H9 (cell line): ENCODE data around the gene SMARCC2. TPM values are rescaled to one million over a fixed set of nuclear protein-coding genes. Genes with fewer than 3 reads are reported as not detected.

Source experiments
- DNase-seq: peaks from one replicate; pipeline ENCODE4 v3.0.0-alpha.2; 2017
- H2AFZ ChIP-seq: one replicate; pipeline ENCODE4 v1.6.1; 2013; ENCODE audit warnings: mild to moderate bottlenecking, low read length, control low read depth, moderate library complexity
- H2AK5ac ChIP-seq: 2 replicates; pipeline ENCODE4 v1.6.1; 2013; ENCODE audit warnings: low read length, control low read depth, mixed read lengths; ENCODE audit not compliant: insufficient read length
- H2BK120ac ChIP-seq: one replicate; pipeline ENCODE4 v1.6.1; 2013; ENCODE audit warnings: low read depth, mild to moderate bottlenecking, low read length, control low read depth, inconsistent platforms; ENCODE audit not compliant: poor library complexity, severe bottlenecking
- H2BK12ac ChIP-seq: 2 replicates; pipeline ENCODE4 v1.6.1; 2013; ENCODE audit warnings: low read length, control low read depth, mixed read lengths, low read depth; ENCODE audit not compliant: insufficient read length
- H2BK15ac ChIP-seq: 2 replicates; pipeline ENCODE4 v1.6.1; 2013; ENCODE audit warnings: low read depth, low read length, control low read depth
- H2BK20ac ChIP-seq: one replicate; pipeline ENCODE4 v1.6.1; 2013; ENCODE audit warnings: low read depth, mild to moderate bottlenecking, low read length, control low read depth, inconsistent platforms; ENCODE audit not compliant: poor library complexity, severe bottlenecking
- H2BK5ac ChIP-seq: 2 replicates; pipeline ENCODE4 v1.6.1; 2013; ENCODE audit warnings: low read length, control low read depth, mixed read lengths; ENCODE audit not compliant: insufficient read length
- H3K14ac ChIP-seq: 2 replicates; pipeline ENCODE4 v1.6.1; 2013; ENCODE audit warnings: low read length, control low read depth; ENCODE audit not compliant: insufficient read depth
- H3K18ac ChIP-seq: 2 replicates; pipeline ENCODE4 v1.6.1; 2013; ENCODE audit warnings: low read depth, mild to moderate bottlenecking, mixed read lengths, low read length, control low read depth; ENCODE audit not compliant: insufficient read length
- H3K23ac ChIP-seq: 2 replicates; pipeline ENCODE4 v1.6.1; 2013; ENCODE audit warnings: low read length, control low read depth, mixed read lengths, low read depth; ENCODE audit not compliant: insufficient read length
- H3K23me2 ChIP-seq: 2 replicates; pipeline ENCODE4 v1.6.1; 2013; ENCODE audit warnings: low read depth, mild to moderate bottlenecking, mixed read lengths, low read length, control low read depth; ENCODE audit not compliant: insufficient read length, poor library complexity, severe bottlenecking
- H3K27ac ChIP-seq: 2 replicates; pipeline ENCODE4 v1.5.1; 2013; ENCODE audit warnings: low read length, control low read depth, mixed read lengths, low read depth; ENCODE audit not compliant: insufficient read length
- H3K27me3 ChIP-seq: 2 replicates; pipeline ENCODE4 v1.6.1; 2013; ENCODE audit warnings: low read length, control low read depth, inconsistent platforms; ENCODE audit not compliant: insufficient read depth
- H3K4ac ChIP-seq: 2 replicates; pipeline ENCODE4 v1.6.1; 2013; ENCODE audit warnings: low read depth, mild to moderate bottlenecking, control low read depth, inconsistent platforms, low read length, moderate library complexity
- H3K4me1 ChIP-seq: 2 replicates; pipeline ENCODE4 v1.6.1; 2013; ENCODE audit warnings: low read length, control low read depth, inconsistent platforms; ENCODE audit not compliant: insufficient read depth
- H3K4me2 ChIP-seq: 2 replicates; pipeline ENCODE4 v1.6.1; 2013; ENCODE audit warnings: low read length, control low read depth, mixed read lengths; ENCODE audit not compliant: insufficient read length, insufficient read depth
- H3K56ac ChIP-seq: 2 replicates; pipeline ENCODE4 v1.6.1; 2013; ENCODE audit warnings: low read depth, mild to moderate bottlenecking, mixed read lengths, low read length, control low read depth; ENCODE audit not compliant: insufficient read length
- H3K79me1 ChIP-seq: 2 replicates; pipeline ENCODE4 v1.6.1; 2013; ENCODE audit warnings: low read depth, mild to moderate bottlenecking, moderate library complexity, low read length, control low read depth, inconsistent platforms; ENCODE audit not compliant: insufficient read depth, poor library complexity, severe bottlenecking
- H3K79me2 ChIP-seq: 2 replicates; pipeline ENCODE4 v1.6.1; 2013; ENCODE audit warnings: low read length, control low read depth, inconsistent platforms; ENCODE audit not compliant: insufficient read depth
- H3K9ac ChIP-seq: 2 replicates; pipeline ENCODE4 v1.6.1; 2013; ENCODE audit warnings: low read length, control low read depth, mixed read lengths; ENCODE audit not compliant: insufficient read length; ENCODE audit errors: extremely low read depth
- H3K9me3 ChIP-seq: one replicate; pipeline ENCODE4 v1.6.1; 2013; ENCODE audit warnings: low read depth, low read length, inconsistent platforms; ENCODE audit not compliant: control insufficient read depth
- H3T11ph ChIP-seq: one replicate; pipeline ENCODE4 v1.6.1; 2013; ENCODE audit warnings: mild to moderate bottlenecking, low read length, control low read depth, inconsistent platforms
- H4K20me1 ChIP-seq: one replicate; pipeline ENCODE4 v1.6.1; 2013; ENCODE audit not compliant: control insufficient read depth, insufficient read length, insufficient read depth
- H4K5ac ChIP-seq: 2 replicates; pipeline ENCODE4 v1.6.1; 2013; ENCODE audit warnings: low read depth, mild to moderate bottlenecking, mixed read lengths, low read length, control low read depth; ENCODE audit not compliant: insufficient read length
- H4K8ac ChIP-seq: replicated peaks from 2 replicates; pipeline ENCODE4 v1.6.1; 2013; ENCODE audit warnings: low read length, control low read depth, mixed read lengths, low read depth; ENCODE audit not compliant: insufficient read length
- H4K91ac ChIP-seq: 2 replicates; pipeline ENCODE4 v1.6.1; 2013; ENCODE audit warnings: low read depth, mild to moderate bottlenecking, moderate library complexity, mixed read lengths, low read length, control low read depth; ENCODE audit not compliant: insufficient read length
- H3K27ac Mint-ChIP-seq, 3 experiments: 2 replicates in 2 of 3; 3 replicates in 1 of 3; pipeline ENCODE4 v1.8.0; 2020 to 2021; ENCODE audit warnings: mixed read lengths in 3 of 3, mild to moderate bottlenecking in 1 of 3, moderate library complexity in 1 of 3
- H3K27me3 Mint-ChIP-seq: 2 replicates; pipeline ENCODE4 v1.8.0; 2021; ENCODE audit warnings: low read depth, mild to moderate bottlenecking, moderate library complexity, mixed read lengths
- H3K36me3 Mint-ChIP-seq, 3 experiments: 2 replicates in 2 of 3; 3 replicates in 1 of 3; pipeline ENCODE4 v1.8.0; 2020 to 2021; ENCODE audit warnings: low read depth in 3 of 3, mixed read lengths in 3 of 3; ENCODE audit not compliant: insufficient read depth in 1 of 3
- H3K4me1 Mint-ChIP-seq, 2 experiments: 2 replicates each; pipeline ENCODE4 v1.8.0; 2020; ENCODE audit warnings: mixed read lengths in 2 of 2
- H3K4me3 Mint-ChIP-seq, 2 experiments: 2 replicates in 1 of 2; 3 replicates in 1 of 2; pipeline ENCODE4 v1.8.0; 2020 to 2021; ENCODE audit warnings: mild to moderate bottlenecking in 2 of 2, mixed read lengths in 2 of 2, moderate library complexity in 1 of 2
- H3K9me3 Mint-ChIP-seq, 2 experiments: 2 replicates in 1 of 2; 3 replicates in 1 of 2; pipeline ENCODE4 v1.8.0; 2020; ENCODE audit warnings: mild to moderate bottlenecking in 2 of 2, mixed read lengths in 2 of 2, moderate library complexity in 1 of 2
- CTCF ChIP-seq: fragments of 200-600 bp; sonication (generic); conservative IDR thresholded peaks from 3 replicates; pipeline ENCODE4 v1.8.0; 2021; ENCODE audit warnings: antibody characterized with exemption, mild to moderate bottlenecking
- WGBS: extraction: QIAGEN DNeasy Blood & Tissue Kit; methylation state at CpG from one replicate; pipeline ENCODE4 v1.1.7; 2013; ENCODE audit warnings: missing lambda C conversion rate, low lambda C conversion rate, mixed read lengths; ENCODE audit not compliant: insufficient read length; ENCODE audit errors: extremely low coverage; 5-methylcytosine and 5-hydroxymethylcytosine counted together
- total RNA-seq: library from RNA; stranded (reverse); gene quantifications from 2 replicates; pipeline ENCODE4 v1.2.1, GENCODE V29; 2021

SMARCC2 gene
- total RNA-seq, 1 experiment from 2014 or later, result 86.9 TPM

- no peak overlapping the region for H3K4me2 ChIP-seq
- peak overlapping the region; percentile 22 to 34; a peak in 3 of 5 replicates for H3K4me3 Mint-ChIP-seq
- H4K8ac ChIP-seq, result no peak overlapping the region
- H2BK15ac ChIP-seq, result no peak overlapping the region
- no peak for DNase-seq
- peak overlapping the region; percentile 24 to 92 (median 79); a peak in 4 of 7 replicates for H3K27ac Mint-ChIP-seq
- H2AK5ac ChIP-seq, result no peak overlapping the region
- H3K27me3 ChIP-seq, result no peaks in the 10 kb centered on the region
- H3K79me1 ChIP-seq, result peaks cover 2% of the 10 kb centered on the region
- peaks cover 8% of the 10 kb centered on the region for H3K23me2 ChIP-seq
- H3K79me2 ChIP-seq, result peaks cover 2% of the 10 kb centered on the region; the same call in 1 of the 2 replicates
- peaks cover 42 to 52% of the 10 kb centered on the region in 2 experiments for H3K4me1 Mint-ChIP-seq
- H3K14ac ChIP-seq, result no peak overlapping the region
- H3K4me1 ChIP-seq, result peaks cover 5% of the 10 kb centered on the region; the same call in 1 of the 2 replicates
- peaks cover 0 to 3% of the 10 kb centered on the region in 2 experiments; a peak in 2 of 5 replicates for H3K9me3 Mint-ChIP-seq
- no peak overlapping the region for H2BK5ac ChIP-seq
- no peak for TF ChIP-seq CTCF
- H3K18ac ChIP-seq, result no peak overlapping the region
- H4K5ac ChIP-seq, result no peak overlapping the region
- H3K27ac ChIP-seq, result no peak overlapping the region
- H3K9me3 ChIP-seq, result no peaks in the 10 kb centered on the region
- H2BK12ac ChIP-seq, result no peak overlapping the region
- no CpG with 5 or more reads among the region's 11 CpGs for WGBS
- H4K20me1 ChIP-seq, result no peaks in the 10 kb centered on the region
- no peak overlapping the region for H3K56ac ChIP-seq
- peaks cover 70 to 93% (median 91%) of the 10 kb centered on the region in 3 experiments for H3K36me3 Mint-ChIP-seq
- no peak overlapping the region for H3K23ac ChIP-seq
- H3T11ph ChIP-seq, result no peak overlapping the region
- no peak overlapping the region for H4K91ac ChIP-seq
- peaks cover 8% of the 10 kb centered on the region for H3K27me3 Mint-ChIP-seq
- H3K9ac ChIP-seq, result no peak overlapping the region
- H2AFZ ChIP-seq, result no peak overlapping the region
- H2BK20ac ChIP-seq, result no peak overlapping the region
- no peak overlapping the region for H2BK120ac ChIP-seq
- H3K4ac ChIP-seq, result no peak overlapping the region
Measured at GRCh38 chr12:56163533-56164344, 25.5 kb downstream of the SMARCC2 start.
